ENCODE results near the gene MAP4K4.

Gene MAP4K4

DNA sequence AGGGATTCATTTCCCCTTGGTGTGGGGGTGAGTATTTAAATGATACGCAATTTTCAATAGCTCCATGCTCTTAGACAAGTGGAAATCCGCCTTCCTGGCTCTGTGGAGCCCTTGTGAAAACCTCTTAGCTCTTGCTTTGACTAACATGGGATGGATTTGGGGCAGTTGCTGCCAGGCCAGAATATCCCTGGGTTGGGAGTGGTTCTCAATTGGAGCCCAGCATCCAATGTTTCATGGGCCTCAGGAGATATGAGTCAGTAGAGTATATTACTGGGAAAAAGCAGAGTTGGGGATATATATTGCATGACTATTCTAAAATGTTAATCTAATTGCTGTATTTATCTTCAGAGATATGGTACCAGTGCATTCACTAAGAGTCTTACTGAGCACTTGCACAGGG, 189.8 kb downstream of the MAP4K4 start:
- TF ChIP-seq EZH2phosphoT487 (IDR thresholded peaks at IDR 0.05; ENCODE audit: borderline replicate concordance), result no peak
- TF ChIP-seq, protein P1, sequence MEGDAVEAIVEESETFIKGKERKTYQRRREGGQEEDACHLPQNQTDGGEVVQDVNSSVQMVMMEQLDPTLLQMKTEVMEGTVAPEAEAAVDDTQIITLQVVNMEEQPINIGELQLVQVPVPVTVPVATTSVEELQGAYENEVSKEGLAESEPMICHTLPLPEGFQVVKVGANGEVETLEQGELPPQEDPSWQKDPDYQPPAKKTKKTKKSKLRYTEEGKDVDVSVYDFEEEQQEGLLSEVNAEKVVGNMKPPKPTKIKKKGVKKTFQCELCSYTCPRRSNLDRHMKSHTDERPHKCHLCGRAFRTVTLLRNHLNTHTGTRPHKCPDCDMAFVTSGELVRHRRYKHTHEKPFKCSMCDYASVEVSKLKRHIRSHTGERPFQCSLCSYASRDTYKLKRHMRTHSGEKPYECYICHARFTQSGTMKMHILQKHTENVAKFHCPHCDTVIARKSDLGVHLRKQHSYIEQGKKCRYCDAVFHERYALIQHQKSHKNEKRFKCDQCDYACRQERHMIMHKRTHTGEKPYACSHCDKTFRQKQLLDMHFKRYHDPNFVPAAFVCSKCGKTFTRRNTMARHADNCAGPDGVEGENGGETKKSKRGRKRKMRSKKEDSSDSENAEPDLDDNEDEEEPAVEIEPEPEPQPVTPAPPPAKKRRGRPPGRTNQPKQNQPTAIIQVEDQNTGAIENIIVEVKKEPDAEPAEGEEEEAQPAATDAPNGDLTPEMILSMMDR (conservative IDR thresholded peaks at IDR 0.05; ENCODE audit: low read length), result no peak
- no peaks in the 10 kb centered on the region for H3K9me2 ChIP-seq (replicated peaks; ENCODE audit: low read depth, low read length)
- no peaks in the 10 kb centered on the region for H3F3A ChIP-seq (ENCODE audit: low read depth)
- no peaks in the 10 kb centered on the region for H3K27me3 ChIP-seq (ENCODE audit: insufficient read depth, low read length, poor library complexity, severe bottlenecking)
- no peaks in the 10 kb centered on the region for H3K79me2 ChIP-seq (ENCODE audit: insufficient read depth, low read length)
- peaks cover 75% of the 10 kb centered on the region; the same call in 1 of the 2 replicates for H3K36me3 ChIP-seq (ENCODE audit: insufficient read depth, low read length)
- H3K4me2 ChIP-seq (ENCODE audit: low read depth, low read length, poor library complexity, severe bottlenecking), result no peak overlapping the region
- no peaks in the 10 kb centered on the region for H3K9me3 ChIP-seq (ENCODE audit: insufficient read depth, low read depth, low read length)
- no peak overlapping the region for H2AFZ ChIP-seq (ENCODE audit: low read length)
- no peak overlapping the region for H3K4me3 ChIP-seq (ENCODE audit: low read length, poor library complexity, severe bottlenecking)
- H4K20me1 ChIP-seq (ENCODE audit: insufficient read depth, low read length, poor library complexity, severe bottlenecking), result no peaks in the 10 kb centered on the region
- no peak overlapping the region for H3K9ac ChIP-seq (ENCODE audit: low read depth, low read length, poor library complexity, severe bottlenecking)
- H3K4me1 ChIP-seq (ENCODE audit: insufficient read depth, low read length, poor library complexity, severe bottlenecking), result no peaks in the 10 kb centered on the region

DNA sequence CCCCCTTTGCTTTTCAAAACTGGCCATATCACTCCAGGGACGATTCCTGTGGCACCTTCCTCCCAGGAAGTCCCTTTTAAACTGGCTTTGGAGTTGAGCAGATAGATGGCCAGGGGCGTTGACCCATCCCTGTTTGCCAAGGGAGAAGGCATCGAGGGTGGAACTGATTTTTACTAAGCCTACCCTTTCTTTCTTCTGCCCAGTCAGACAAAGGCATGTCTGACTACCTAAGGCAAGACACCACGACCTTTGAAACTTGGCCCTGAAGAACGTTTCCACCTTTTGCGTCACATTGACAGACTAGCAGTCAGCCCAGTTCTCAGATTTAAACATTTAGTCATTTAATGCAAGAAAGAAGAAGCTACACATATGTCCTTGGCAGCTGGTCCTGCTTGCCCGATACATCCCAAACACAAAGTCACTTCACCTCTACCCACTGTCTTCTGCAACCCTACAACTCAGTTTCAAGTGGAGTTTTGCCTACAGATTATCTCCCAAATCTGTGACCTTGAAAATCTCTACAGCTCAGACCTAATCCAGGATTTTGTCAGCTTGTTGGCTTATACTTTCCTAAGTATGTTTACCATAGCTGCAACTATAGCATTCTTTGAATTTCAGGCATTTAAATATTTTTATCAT, 192.1 kb downstream of the MAP4K4 start:
- no peaks in the 10 kb centered on the region for H3F3A ChIP-seq (ENCODE audit: low read depth)
- H3K9me2 ChIP-seq (replicated peaks; ENCODE audit: low read depth, low read length), result no peaks in the 10 kb centered on the region
- no peaks in the 10 kb centered on the region for H3K9me3 ChIP-seq (ENCODE audit: insufficient read depth, low read depth, low read length)
- no peak for TF ChIP-seq EZH2phosphoT487 (IDR thresholded peaks at IDR 0.05; ENCODE audit: borderline replicate concordance)
- TF ChIP-seq, protein P1 (conservative IDR thresholded peaks at IDR 0.05; ENCODE audit: low read length), result no peak
- H3K9ac ChIP-seq (ENCODE audit: low read depth, low read length, poor library complexity, severe bottlenecking), result no peak overlapping the region
- H3K4me1 ChIP-seq (ENCODE audit: insufficient read depth, low read length, poor library complexity, severe bottlenecking), result no peaks in the 10 kb centered on the region
- H4K20me1 ChIP-seq (ENCODE audit: insufficient read depth, low read length, poor library complexity, severe bottlenecking), result no peaks in the 10 kb centered on the region
- H2AFZ ChIP-seq (ENCODE audit: low read length), result no peak overlapping the region
- H3K4me2 ChIP-seq (ENCODE audit: low read depth, low read length, poor library complexity, severe bottlenecking), result no peak overlapping the region
- H3K36me3 ChIP-seq (ENCODE audit: insufficient read depth, low read length), result peaks cover 67% of the 10 kb centered on the region; the same call in 1 of the 2 replicates
- H3K79me2 ChIP-seq (ENCODE audit: insufficient read depth, low read length), result no peaks in the 10 kb centered on the region
- no peaks in the 10 kb centered on the region for H3K27me3 ChIP-seq (ENCODE audit: insufficient read depth, low read length, poor library complexity, severe bottlenecking)
- no peak overlapping the region for H3K4me3 ChIP-seq (ENCODE audit: low read length, poor library complexity, severe bottlenecking)

DNA sequence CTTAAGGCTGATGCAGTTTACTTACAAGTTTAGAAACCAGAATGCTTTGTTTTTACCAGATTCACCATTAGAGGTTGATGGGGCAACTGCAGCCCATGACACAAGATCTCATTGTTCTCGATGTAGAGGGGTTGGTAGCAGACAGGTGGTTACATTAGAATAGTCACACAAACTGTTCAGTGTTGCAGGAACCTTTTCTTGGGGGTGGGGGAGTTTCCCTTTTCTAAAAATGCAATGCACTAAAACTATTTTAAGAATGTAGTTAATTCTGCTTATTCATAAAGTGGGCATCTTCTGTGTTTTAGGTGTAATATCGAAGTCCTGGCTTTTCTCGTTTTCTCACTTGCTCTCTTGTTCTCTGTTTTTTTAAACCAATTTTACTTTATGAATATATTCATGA, 194.9 kb downstream of the MAP4K4 start:
- Histone ChIP-seq H3K4me2 (ENCODE audit: low read depth, low read length, poor library complexity, severe bottlenecking) (no peak overlapping the region), H3K9me2 (replicated peaks; ENCODE audit: low read depth, low read length) (no peaks in the 10 kb centered on the region), H3K9me3 (ENCODE audit: insufficient read depth, low read depth, low read length) (no peaks in the 10 kb centered on the region)

More for the DNA sequence above, 194.9 kb downstream of the MAP4K4 start:
- Histone ChIP-seq H4K20me1 (ENCODE audit: insufficient read depth, low read length, poor library complexity, severe bottlenecking) (no peaks in the 10 kb centered on the region), H3K9ac (ENCODE audit: low read depth, low read length, poor library complexity, severe bottlenecking) (no peak overlapping the region), H3K4me1 (ENCODE audit: insufficient read depth, low read length, poor library complexity, severe bottlenecking) (no peaks in the 10 kb centered on the region), H3K27me3 (ENCODE audit: insufficient read depth, low read length, poor library complexity, severe bottlenecking) (no peaks in the 10 kb centered on the region), H3K4me3 (ENCODE audit: low read length, poor library complexity, severe bottlenecking) (no peak overlapping the region), H3K36me3 (ENCODE audit: insufficient read depth, low read length) (peaks cover 50% of the 10 kb centered on the region; the same call in 1 of the 2 replicates), H3K79me2 (ENCODE audit: insufficient read depth, low read length) (no peaks in the 10 kb centered on the region), H2AFZ (ENCODE audit: low read length) (no peak overlapping the region), H3F3A (ENCODE audit: low read depth) (no peaks in the 10 kb centered on the region)
- TF ChIP-seq EZH2phosphoT487 (IDR thresholded peaks at IDR 0.05; ENCODE audit: borderline replicate concordance), result no peak
- TF ChIP-seq, protein P1 (conservative IDR thresholded peaks at IDR 0.05; ENCODE audit: low read length), result no peak
